ENCODE results near the gene RBM20.

GRCh38 chr10:110691139-110691538, 47.0 kb downstream of the RBM20 start:
- no peak for TF ChIP-seq CTCF (IDR thresholded peaks at IDR 0.05)
- no peak for TF ChIP-seq EZH2 (IDR thresholded peaks at IDR 0.05)

All from neural progenitor cell (in vitro differentiated cells).